Forelimb muscle (tissue), 1 donor: ENCODE measurements around the gene SLIRP. TPM values are rescaled to one million over a fixed set of nuclear protein-coding genes. Genes with fewer than 3 reads are reported as not detected.
"Not testable (repeated sequence)": the region's sequence is repeated elsewhere in the genome, so short reads cannot be mapped to it uniquely, and the experiment has no call there.

Source experiments
- DNase-seq: peaks from one replicate; pipeline ENCODE4 v3.0.0-alpha.2; 2013; ENCODE audit warnings: low read depth
- polyA plus RNA-seq: library from polyadenylated mRNA; unstranded; fragments of 120-200 nt; gene quantifications from one replicate; pipeline ENCODE4 v1.2.1, GENCODE V29; 2013; ENCODE audit not compliant: insufficient read length

Gene SLIRP
- polyA plus RNA-seq = 70.1 TPM

GRCh38 chr14:77707724-77708408, at the start of gene SLIRP, which contains the start of gene ALKBH1:
Gene SLIRP, plus strand, starts transcription at chr14:77708103. Its CDS starts 9 bp downstream, at chr14:77708112.
Gene ALKBH1, minus strand, starts transcription at chr14:77708023. Its CDS starts 19 bp downstream, at chr14:77708004.
- DNase-seq = peak; percentile 72

- no peak for DNase-seq
These were observed 48.1 kb upstream of the SLIRP start for GRCh38 chr14:77659831-77660230.

- DNase-seq = no peak
These were observed 47.1 kb upstream of the SLIRP start for GRCh38 chr14:77660754-77661153.

DNA sequence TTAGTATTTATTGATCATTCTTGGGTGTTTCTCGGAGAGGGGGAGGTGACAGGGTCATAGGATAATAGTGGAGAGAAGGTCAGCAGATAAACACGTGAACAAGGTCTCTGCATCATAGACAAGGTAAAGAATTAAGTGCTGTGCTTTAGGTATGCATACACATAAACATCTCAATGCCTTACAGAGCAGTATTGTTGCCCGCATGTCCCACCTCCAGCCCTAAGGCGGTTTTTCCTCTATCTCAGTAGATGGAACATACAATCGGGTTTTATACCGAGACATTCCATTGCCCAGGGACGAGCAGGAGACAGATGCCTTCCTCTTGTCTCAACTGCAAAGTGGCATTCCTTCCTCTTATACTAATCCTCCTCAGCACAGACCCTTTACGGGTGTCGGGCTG, 46.3 kb upstream of the SLIRP start:
- DNase-seq = not testable (repeated sequence)

GRCh38 chr14:77663293-77663692, 44.6 kb upstream of the SLIRP start:
- no peak for DNase-seq

- DNase-seq = no peak
These were observed 40.6 kb upstream of the SLIRP start for GRCh38 chr14:77667331-77667730.

GRCh38 chr14:77673193-77673592, 34.7 kb upstream of the SLIRP start:
- no peak for DNase-seq

DNA sequence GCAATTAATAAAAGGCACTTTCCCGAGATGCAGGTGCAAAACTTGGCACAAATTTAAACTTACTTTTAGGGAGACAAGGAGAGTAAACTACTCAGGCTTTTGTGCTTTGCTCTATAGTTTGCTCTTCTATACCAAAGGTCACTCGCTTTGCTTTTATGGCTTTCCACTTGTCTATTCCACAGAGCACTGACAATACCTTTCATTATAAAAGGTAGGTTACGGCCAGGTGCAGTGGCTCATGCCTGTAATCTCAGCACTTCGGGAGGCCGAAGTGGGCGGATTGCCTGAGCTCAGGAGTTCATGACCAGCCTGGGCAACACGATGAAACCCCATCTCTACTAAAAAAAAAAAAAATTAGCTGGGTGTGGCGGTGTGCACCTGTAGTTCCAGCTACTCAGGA, 33.0 kb upstream of the SLIRP start:
- no peak for DNase-seq

DNA sequence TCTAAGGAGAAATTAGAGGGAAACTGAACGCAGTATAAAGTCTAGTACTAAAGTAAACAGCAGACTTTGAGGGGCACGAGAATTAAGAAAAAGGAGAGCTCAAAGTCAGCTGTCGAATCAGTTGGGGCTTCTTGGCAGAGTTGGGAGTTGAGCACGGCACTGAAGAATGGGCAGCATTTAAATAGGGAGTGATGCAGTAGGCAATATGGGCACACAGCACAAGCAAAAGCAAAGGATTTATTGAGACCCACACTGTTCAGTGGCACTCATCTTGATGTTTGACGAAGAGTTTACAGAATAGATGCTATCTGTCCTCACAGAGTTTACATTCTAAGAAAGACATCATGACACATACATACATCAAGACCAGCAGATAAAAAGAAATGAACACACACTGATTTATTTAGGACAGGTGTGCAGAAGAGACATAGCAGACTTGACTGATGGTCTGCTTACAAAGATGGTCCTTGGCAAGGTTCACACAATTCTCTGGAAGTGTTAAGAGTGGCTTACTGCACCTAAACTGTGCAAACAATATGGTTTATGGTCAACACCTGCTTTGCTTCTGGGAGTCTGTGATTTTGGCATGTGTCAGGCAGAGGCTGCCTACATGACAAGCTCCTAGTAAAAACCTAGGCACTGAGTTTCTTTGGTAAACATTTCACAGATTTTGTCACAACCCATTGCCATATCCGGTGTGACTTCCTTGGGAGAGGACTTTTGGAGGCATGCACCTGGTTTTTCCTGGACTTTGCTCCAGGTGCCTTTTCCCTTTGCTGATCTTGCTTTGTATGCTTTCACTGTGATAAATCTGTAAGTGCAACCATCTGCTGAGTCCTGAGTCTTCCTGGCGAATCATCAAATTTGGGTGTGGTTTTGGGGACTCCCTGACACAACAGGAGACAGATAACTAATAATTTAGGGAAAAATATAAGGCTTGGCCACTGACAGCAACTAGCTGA, 26.4 kb upstream of the SLIRP start:
- no peak for DNase-seq

- DNase-seq = no peak
These were observed 25.7 kb upstream of the SLIRP start for GRCh38 chr14:77682158-77682553.

- no peak for DNase-seq
These were observed 16.6 kb upstream of the SLIRP start for GRCh38 chr14:77691259-77691658.

- peak; percentile 17 for DNase-seq
These were observed 564 bp upstream of the SLIRP start for GRCh38 chr14:77707355-77707723.

DNA sequence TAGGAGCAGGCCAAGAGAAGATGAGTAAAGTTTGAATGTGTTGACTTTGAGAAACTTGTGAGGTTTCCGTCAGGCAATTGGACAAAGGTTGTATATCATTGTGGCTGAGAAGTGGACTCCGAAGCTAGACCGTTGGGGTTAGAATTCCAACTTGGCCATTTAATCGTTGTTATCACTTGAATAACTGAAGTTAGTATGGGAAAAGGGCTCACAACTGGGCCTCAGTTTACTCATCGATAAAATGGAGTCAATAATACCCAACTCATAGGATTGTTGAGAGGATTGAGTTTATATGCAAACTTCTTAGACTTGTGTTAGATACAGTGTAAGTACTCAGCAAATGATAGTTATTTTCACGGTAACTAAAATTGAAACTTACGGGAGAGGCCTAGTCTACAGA, 846 bp downstream of the SLIRP start:
- DNase-seq = no peak

GRCh38 chr14:77709412-77709811, 1.5 kb downstream of the SLIRP start:
- no peak for DNase-seq

- DNase-seq = no peak
These were observed 2.5 kb downstream of the SLIRP start for GRCh38 chr14:77710364-77710763.

DNA sequence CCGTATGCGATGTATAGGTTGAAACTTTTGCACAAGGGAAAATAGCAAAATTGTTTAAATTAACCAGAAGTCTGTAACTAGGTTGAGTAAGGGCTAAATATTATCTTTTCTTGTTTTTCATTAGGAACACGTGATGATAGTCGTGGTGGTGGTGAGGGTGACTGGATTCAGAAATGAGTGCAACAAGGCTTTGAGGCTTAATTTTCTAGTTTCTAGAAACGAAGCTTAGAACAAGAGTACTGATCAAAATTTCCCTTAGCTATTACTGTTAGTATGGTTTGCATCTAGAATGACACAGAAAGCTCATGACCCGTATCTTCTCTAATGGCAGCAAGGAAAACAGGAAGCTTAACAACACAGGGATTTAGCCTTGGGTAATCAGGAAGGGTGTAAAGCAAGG, 7.0 kb downstream of the SLIRP start:
- no peak for DNase-seq

DNA sequence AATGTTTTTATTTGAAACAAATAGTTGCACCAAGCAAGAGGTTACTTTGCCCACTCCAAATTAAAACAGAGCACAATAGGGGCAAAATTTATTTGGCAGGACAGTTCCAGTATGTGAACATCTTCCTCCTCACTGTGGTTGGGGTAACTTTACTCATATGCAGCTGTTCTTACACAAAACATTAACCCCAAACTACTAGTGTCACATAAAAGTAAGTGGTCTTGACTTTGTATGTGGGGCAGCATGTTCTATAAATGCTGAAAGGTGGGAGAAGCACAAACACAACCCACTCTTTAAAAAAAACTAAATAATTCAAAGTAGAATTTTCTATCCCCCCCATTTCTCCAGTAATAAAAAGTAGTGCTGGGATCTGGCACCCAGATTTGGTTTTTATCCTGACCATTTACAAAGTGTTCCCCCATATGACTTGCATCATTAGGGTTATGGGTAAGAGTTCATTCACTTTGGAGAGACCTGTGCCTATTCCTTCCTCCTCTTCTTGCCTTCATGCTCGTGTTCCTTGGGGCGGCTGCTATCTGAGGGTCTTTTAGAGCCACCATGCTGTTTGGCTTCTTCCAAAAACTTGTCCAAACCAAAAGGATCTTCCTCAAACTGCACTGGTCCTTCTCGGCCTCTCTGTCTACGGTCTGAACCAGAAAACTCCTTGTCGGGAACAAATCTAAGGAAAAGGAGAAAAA, 9.9 kb downstream of the SLIRP start:
- no peak for DNase-seq

DNA sequence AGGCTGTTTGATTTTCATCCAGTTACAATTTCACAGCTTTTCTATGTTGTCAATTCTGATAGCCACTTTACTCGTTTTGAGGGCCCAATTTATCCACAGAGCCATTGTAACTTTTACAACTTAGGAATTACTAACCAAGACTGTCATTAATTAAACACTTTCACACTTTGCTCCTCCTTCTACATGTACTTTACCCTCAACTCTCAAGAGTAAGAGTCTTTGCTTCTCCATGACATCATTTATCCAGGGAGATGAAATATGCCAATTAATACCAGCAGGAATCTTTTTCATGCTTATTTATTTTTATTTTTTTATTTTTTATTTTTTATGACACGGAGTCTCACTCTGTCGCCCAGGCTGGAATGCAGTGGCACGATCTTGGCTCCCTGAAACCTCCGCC, 13.5 kb downstream of the SLIRP start:
- DNase-seq = no peak

GRCh38 chr14:77722301-77722700, 14.4 kb downstream of the SLIRP start:
- no peak for DNase-seq

DNA sequence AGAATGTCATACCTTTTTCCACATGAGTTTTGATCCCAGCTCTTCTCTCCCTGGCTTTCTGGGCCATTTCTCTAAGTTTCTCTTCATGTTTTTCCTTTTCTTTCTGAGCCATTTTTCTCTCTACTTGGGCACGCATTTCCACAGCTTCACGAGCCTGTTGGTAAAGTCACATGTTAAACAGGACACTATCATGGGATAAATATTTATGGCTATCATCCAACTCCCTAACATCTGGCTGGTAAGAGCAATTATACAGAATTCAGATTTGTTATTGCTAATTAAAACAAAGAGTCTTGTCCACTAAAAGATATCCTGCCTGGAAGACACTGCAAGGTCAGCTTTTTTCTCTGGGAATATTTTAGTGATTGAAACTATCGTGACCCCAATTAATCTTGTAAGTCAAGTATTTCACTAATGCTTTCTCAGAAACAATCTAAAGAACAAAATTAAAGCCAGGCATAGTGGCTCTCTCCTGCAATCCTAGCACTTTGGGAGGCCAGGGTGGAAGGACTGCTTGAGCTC, 23.1 kb downstream of the SLIRP start:
- DNase-seq = no peak

DNA sequence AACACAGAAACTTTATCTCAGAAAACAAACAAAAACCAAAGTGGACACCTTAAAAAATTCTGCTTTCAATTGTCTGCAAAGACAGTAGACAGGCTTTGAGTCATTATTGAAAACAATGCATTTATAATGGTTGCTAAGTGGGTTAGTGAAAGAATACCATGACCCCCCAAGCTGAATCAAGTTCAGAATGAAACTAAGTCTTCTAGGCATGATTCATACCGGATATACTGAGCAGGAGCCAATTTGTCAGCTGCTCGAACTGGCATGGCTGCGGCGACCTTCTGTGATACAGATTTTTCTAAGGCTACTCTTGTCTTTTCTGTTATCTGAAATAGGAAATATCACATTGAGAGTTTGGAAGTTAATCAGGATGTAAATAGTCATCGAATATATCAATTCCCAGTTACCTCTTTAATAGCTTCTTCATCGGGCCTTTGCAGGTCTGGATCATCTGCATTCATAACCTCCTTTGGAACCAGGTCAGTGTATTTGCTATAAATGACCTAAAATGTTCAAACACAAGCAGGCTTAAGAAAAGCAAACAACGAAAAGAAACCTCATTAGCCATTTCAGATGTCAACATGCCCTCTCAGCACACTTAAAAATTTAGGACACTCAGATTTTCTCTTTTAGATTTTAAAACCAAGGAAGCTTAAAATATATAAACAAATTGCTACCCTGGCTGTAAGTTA, 30.8 kb downstream of the SLIRP start:
- DNase-seq = no peak
